Stimulated activated naive CD8-positive, alpha-beta T cell treated with anti-CD3 and anti-CD28 coated beads, Interleukin-15, amount 100 ng/mL, for 72 hours (primary cell): Measurements from ENCODE around the gene FAM168A.
"Not testable (repeated sequence)": the region's sequence is repeated elsewhere in the genome, so short reads cannot be mapped to it uniquely, and the experiment has no call there.

Source experiments
- ATAC-seq: fragments of 150-1000 bp; cut with Tn5 transposase; 2 replicates; pipeline ENCODE4 v1.10.0; 2021; ENCODE audit warnings: mild to moderate bottlenecking, moderate library complexity
- DNase-seq, 2 donors: peaks; one replicate each; pipeline ENCODE4 v3.0.0; 2021 to 2022
- H3K27ac Mint-ChIP-seq, 2 donors: one replicate each; pipeline ENCODE4 v1.8.0; 2022; ENCODE audit warnings: mild to moderate bottlenecking in 2 of 2, mixed read lengths in 2 of 2, moderate library complexity in 2 of 2
- H3K27me3 Mint-ChIP-seq: one replicate; pipeline ENCODE4 v1.8.0; 2022; ENCODE audit warnings: mixed read lengths
- H3K4me1 Mint-ChIP-seq: one replicate; pipeline ENCODE4 v1.8.0; 2022; ENCODE audit warnings: mild to moderate bottlenecking, mixed read lengths
- H3K4me3 Mint-ChIP-seq, 2 donors: one replicate each; pipeline ENCODE4 v1.8.0; 2022; ENCODE audit warnings: mild to moderate bottlenecking in 2 of 2, mixed read lengths in 2 of 2, moderate library complexity in 1 of 2
- H3K9me3 Mint-ChIP-seq, 2 donors: one replicate each; pipeline ENCODE4 v1.8.0; 2022; ENCODE audit warnings: mixed read lengths in 2 of 2

FAM168A gene

DNA sequence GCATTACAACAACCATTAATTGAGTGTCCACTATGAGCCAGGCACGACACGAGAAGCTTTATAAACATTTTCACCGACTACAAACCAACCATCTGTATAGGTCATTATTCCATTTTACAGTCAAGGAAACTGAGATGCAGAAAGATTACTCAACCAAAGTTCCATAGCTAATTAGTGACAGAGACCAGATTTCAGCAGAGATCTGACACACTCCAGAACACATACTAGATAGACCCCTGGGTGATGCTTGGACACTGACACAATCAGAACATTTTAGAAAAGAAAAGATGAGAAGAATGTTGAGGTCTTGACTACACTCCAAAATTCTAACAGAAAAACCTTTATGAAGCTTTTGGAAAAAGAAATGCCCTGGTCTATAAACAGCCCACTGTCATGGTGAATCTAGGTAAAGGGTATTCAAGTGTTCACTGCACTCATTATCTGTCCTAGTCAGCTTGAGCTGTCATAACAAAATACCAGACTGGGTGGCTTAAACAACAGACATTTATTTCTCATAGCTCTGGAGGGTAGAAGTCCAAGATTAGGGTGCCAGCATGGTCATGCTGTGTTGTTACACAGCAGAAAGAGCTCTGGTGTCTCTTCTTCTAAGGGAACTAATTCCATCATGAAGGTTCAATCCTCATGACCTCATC, 132.8 kb downstream of the FAM168A start:
- Mint-ChIP-seq H3K4me1 (no peaks in the 10 kb centered on the region), H3K27ac (no peak overlapping the region), H3K9me3 (no peaks in the 10 kb centered on the region), H3K27me3 (no peaks in the 10 kb centered on the region), H3K4me3 (no peak overlapping the region)
- ATAC-seq (no peak), DNase-seq (no peak)

- Mint-ChIP-seq H3K27me3 (no peaks in the 10 kb centered on the region), H3K9me3 (no peaks in the 10 kb centered on the region), H3K4me1 (no peaks in the 10 kb centered on the region), H3K27ac (no peak overlapping the region), H3K4me3 (no peak overlapping the region)
- ATAC-seq (no peak), DNase-seq (no peak)
These were observed 133.6 kb downstream of the FAM168A start for GRCh38 chr11:73464347-73464746.

DNA sequence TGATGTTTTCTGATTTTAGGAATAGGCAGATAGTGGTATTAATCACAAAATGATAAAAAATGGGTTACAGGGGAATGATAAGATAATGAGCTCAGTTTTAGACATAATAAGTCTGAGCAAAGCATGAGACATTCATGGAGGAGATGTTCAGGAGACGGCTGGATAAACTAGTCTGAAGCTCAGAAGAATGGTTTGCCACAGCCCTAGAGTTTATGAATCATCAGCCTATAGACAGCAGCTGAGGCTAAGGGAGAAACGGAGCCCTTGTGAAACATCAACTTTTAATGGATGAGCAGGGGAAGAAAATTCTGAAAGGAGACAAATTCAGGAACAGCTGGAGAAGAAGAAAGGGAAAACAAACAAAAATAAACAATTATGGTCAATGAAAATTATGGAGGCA, 134.6 kb downstream of the FAM168A start:
- Mint-ChIP-seq H3K27me3 (no peaks in the 10 kb centered on the region), H3K27ac (no peak overlapping the region)
- ATAC-seq = no peak

DNA sequence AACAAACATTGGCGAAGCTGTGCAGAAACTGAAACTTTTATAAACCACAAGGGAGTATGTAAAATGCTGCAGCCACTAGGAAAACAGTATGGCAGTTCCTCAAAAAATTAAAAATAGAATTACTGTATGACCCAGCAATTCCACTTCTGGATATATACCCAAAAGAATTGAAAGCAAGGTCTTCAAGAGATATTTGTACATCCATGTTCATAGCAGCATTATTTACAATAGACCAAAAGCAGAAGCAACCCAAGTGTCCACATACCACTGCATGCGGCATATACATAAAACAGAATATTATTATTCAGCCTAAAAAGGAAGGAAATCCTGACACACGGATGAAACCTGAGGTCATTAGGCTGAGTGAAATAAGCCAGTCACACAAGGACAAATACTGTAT, 135.9 kb downstream of the FAM168A start:
- Mint-ChIP-seq H3K4me3 (no peak overlapping the region), H3K27me3 (no peaks in the 10 kb centered on the region), H3K27ac (no peak overlapping the region), H3K4me1 (no peaks in the 10 kb centered on the region), H3K9me3 (no peaks in the 10 kb centered on the region)
- ATAC-seq = no peak
- no peak for DNase-seq

More for the DNA sequence above, 134.6 kb downstream of the FAM168A start:
- DNase-seq = no peak
- Mint-ChIP-seq H3K4me3 (no peak overlapping the region), H3K4me1 (no peaks in the 10 kb centered on the region), H3K9me3 (no peaks in the 10 kb centered on the region)

- no peak overlapping the region for H3K4me3 Mint-ChIP-seq
- H3K27me3 Mint-ChIP-seq = no peaks in the 10 kb centered on the region
- no peaks in the 10 kb centered on the region for H3K9me3 Mint-ChIP-seq
- no peak overlapping the region for H3K27ac Mint-ChIP-seq
- no peaks in the 10 kb centered on the region for H3K4me1 Mint-ChIP-seq
- no peak for DNase-seq
- no peak for ATAC-seq
These were observed 136.5 kb downstream of the FAM168A start for GRCh38 chr11:73461335-73461840.

GRCh38 chr11:73458201-73458600, 139.7 kb downstream of the FAM168A start:
- DNase-seq (no peak), ATAC-seq (no peak)
- no peak overlapping the region for H3K4me3 Mint-ChIP-seq
- no peaks in the 10 kb centered on the region for H3K9me3 Mint-ChIP-seq
- no peaks in the 10 kb centered on the region for H3K27me3 Mint-ChIP-seq
- no peak overlapping the region for H3K27ac Mint-ChIP-seq
- no peaks in the 10 kb centered on the region for H3K4me1 Mint-ChIP-seq

DNA sequence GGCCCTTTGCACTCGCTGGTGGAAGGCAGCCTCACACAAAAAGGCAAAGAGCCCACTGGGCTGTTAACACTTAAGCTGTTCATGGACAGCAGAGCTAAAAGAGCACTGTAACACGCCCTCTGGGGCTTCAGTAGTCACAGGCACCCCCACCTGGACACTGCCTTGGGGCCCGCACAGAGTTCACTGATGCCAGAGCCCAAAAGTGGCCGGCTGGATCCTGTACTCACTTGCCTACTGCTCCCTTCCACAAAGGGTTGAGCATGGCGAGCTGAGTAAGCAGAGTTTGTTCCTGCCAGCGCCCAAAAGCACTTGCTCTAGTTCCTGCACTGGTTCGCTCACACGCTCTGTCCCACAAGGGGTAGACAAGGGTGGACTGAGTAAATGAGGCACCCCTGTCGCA, 142.9 kb downstream of the FAM168A start:
- Mint-ChIP-seq H3K9me3 (no peaks in the 10 kb centered on the region), H3K4me3 (no peak overlapping the region), H3K27ac (no peak overlapping the region), H3K27me3 (no peaks in the 10 kb centered on the region), H3K4me1 (no peaks in the 10 kb centered on the region)
- no peak for DNase-seq
- ATAC-seq = no peak

DNA sequence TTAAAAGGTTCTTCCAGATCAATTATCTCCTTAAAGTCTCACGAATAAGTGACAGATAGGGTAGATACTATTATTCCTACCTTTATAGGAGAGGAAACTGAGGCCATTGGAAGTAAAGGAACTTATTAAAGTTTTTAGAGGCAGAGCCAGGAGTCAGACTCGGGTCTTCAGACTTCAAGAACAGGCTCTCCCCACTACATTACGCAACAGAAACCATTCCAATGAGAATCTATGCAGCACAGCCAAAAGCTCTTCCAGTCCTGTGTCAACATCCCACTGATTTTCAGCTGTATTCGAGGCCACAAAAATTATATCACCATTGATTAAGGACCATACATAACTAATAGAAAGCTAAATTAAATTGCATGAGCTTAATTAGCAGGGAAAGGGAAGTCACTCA, 144.3 kb downstream of the FAM168A start:
- Mint-ChIP-seq H3K4me1 (no peaks in the 10 kb centered on the region), H3K4me3 (no peak overlapping the region), H3K9me3 (no peaks in the 10 kb centered on the region), H3K27me3 (no peaks in the 10 kb centered on the region), H3K27ac (no peak overlapping the region)
- DNase-seq = no peak
- ATAC-seq = no peak

DNA sequence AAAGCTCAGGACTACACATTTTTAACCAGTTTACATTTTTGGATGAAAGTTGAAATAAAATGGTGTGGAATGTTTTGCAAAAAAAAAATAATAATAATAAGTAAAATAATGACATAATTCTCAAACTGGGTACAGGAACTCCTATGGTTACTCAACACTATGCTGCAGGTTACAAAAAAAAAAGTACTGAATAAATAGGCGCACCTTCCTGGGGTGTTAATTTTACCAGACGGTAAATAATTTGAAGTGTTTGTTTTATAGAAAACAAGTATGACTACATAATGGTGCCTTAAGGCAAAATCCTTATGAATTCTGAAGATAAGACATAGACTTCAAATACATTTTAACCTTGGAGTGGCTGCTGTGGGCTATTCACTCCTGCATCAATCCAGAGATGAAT, 145.2 kb downstream of the FAM168A start:
- Mint-ChIP-seq H3K4me1 (no peaks in the 10 kb centered on the region), H3K4me3 (no peak overlapping the region), H3K27me3 (no peaks in the 10 kb centered on the region), H3K27ac (no peak overlapping the region), H3K9me3 (no peaks in the 10 kb centered on the region)
- ATAC-seq (no peak), DNase-seq (no peak)

GRCh38 chr11:73451896-73452295, 146.0 kb downstream of the FAM168A start:
- Mint-ChIP-seq H3K9me3 (no peaks in the 10 kb centered on the region), H3K4me1 (peaks cover 1% of the 10 kb centered on the region), H3K27ac (no peak overlapping the region), H3K27me3 (no peaks in the 10 kb centered on the region), H3K4me3 (no peak overlapping the region)
- DNase-seq (no peak), ATAC-seq (no peak)

GRCh38 chr11:73446766-73447165, 151.1 kb downstream of the FAM168A start:
- H3K4me3 Mint-ChIP-seq = no peak overlapping the region
- no peaks in the 10 kb centered on the region for H3K27me3 Mint-ChIP-seq
- no peak for ATAC-seq
- no peaks in the 10 kb centered on the region for H3K9me3 Mint-ChIP-seq
- peaks cover 7% of the 10 kb centered on the region for H3K4me1 Mint-ChIP-seq
- H3K27ac Mint-ChIP-seq = no peak overlapping the region
- no peak for DNase-seq

GRCh38 chr11:73445980-73446379, 151.9 kb downstream of the FAM168A start:
- ATAC-seq (no peak), DNase-seq (no peak)
- H3K27me3 Mint-ChIP-seq = no peaks in the 10 kb centered on the region
- no peak overlapping the region for H3K4me3 Mint-ChIP-seq
- no peak overlapping the region for H3K27ac Mint-ChIP-seq
- peaks cover 13% of the 10 kb centered on the region for H3K4me1 Mint-ChIP-seq
- no peaks in the 10 kb centered on the region for H3K9me3 Mint-ChIP-seq

DNA sequence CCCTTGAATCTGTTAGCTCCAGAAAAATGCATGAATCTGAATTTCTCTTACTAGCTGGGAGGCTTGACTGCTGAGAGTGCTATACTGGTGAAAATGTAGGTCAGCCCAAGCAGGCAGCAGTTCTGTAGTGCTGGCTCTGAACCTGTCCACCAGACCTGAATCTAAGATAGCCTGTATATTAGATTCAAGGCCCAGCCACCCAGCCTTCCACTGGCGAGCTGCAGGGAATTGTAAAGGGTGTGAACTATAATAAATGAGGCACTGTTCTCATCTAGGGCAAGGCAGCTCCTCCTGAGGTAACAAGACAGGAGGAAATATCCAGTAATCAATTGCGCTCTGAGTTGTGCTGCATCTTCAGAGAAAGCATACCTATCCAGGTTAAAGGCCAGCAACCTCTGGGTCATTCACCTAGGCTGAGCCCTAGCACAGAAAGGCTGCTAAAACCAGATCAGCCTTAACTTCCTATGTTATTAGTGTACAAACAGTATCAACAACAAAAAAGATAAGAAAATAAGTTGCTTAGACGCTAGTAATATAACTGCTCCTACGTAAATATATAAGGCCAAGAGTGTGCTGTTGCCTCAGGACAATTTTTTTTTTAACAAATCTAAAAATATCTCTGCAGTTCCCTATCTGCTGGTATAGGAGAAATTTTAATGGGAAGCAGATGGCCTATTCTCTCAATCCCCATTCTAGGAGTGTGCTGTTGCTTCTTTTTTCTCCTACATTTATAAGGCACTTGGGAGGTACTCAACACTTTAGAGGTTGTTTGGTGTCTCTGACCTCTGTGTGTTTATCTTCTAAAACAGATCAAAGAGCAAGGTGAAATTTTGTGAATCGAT, 158.7 kb downstream of the FAM168A start:
- Mint-ChIP-seq H3K4me1 (peaks cover 6% of the 10 kb centered on the region), H3K27ac (no peak overlapping the region), H3K27me3 (no peaks in the 10 kb centered on the region), H3K4me3 (no peak overlapping the region), H3K9me3 (no peaks in the 10 kb centered on the region)
- DNase-seq = no peak
- no peak for ATAC-seq

- H3K27me3 Mint-ChIP-seq, DNase-seq, H3K4me1 Mint-ChIP-seq, H3K27ac Mint-ChIP-seq, H3K9me3 Mint-ChIP-seq, ATAC-seq, H3K4me3 Mint-ChIP-seq: not testable (repeated sequence)
These were observed 161.1 kb downstream of the FAM168A start for GRCh38 chr11:73436859-73437258.

GRCh38 chr11:73431396-73431795, 166.5 kb downstream of the FAM168A start:
- Mint-ChIP-seq H3K27ac (no peak overlapping the region), H3K27me3 (no peaks in the 10 kb centered on the region), H3K9me3 (no peaks in the 10 kb centered on the region), H3K4me1 (peaks cover 10% of the 10 kb centered on the region), H3K4me3 (no peak overlapping the region)
- DNase-seq (no peak), ATAC-seq (no peak)

DNA sequence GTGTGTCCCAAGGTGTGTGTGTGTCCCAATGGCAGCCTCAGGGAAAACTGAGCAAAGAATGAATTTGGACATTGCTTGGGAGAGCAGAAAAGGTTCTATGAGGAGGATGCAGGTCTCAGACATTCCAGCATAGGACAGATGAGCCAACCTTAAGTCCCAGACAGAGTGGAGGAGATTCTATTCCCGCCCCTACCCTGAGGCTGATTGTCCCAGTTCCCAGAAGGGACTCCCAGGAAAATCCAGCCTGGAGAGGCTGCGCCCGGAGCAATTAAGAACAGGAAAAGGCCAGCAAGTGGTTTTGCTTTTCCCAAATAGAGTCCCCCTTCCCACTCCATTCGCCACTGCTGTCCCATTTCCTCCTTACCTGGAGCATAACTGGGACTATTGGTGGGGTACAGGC, 167.6 kb downstream of the FAM168A start:
- H3K27me3 Mint-ChIP-seq = no peaks in the 10 kb centered on the region
- DNase-seq = no peak

More for the DNA sequence above, 167.6 kb downstream of the FAM168A start:
- H3K27ac Mint-ChIP-seq = no peak overlapping the region
- no peaks in the 10 kb centered on the region for H3K9me3 Mint-ChIP-seq
- H3K4me3 Mint-ChIP-seq = no peak overlapping the region
- no peak for ATAC-seq
- peaks cover 10% of the 10 kb centered on the region for H3K4me1 Mint-ChIP-seq
